ENCODE data around the gene SMPD3.

The SMPD3 gene

GRCh38 chr16:68360956-68361355 lies 87.4 kb downstream of the SMPD3 start:
- DNase-seq (ENCODE audit: low spot score), result no peak
- TF ChIP-seq CTCF (IDR thresholded peaks at IDR 0.05; ENCODE audit: extremely low read depth, missing control alignments), result no peak

DNA sequence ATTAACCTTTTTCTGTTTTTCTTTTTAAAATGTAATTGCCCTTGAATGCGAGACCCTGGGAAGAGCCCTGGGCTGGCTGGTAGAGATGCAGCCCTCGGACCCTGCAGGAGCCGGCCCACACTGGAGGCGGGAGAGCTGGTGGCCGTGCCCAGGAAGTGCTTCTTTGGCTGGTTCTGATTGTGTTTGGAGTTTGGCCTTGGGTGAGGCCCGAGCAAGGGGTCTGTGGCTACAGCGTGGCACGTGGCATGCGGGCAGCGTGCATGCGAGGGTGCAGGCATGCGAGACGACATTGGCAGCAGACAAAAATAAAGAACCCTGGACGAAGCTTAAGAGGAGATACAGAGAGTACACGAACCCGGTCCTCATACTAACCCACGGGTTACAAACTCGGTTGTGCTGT lies 87.8 kb downstream of the SMPD3 start:
- no peak for TF ChIP-seq CTCF (IDR thresholded peaks at IDR 0.05; ENCODE audit: extremely low read depth, missing control alignments)
- DNase-seq (ENCODE audit: low spot score), result no peak

DNA sequence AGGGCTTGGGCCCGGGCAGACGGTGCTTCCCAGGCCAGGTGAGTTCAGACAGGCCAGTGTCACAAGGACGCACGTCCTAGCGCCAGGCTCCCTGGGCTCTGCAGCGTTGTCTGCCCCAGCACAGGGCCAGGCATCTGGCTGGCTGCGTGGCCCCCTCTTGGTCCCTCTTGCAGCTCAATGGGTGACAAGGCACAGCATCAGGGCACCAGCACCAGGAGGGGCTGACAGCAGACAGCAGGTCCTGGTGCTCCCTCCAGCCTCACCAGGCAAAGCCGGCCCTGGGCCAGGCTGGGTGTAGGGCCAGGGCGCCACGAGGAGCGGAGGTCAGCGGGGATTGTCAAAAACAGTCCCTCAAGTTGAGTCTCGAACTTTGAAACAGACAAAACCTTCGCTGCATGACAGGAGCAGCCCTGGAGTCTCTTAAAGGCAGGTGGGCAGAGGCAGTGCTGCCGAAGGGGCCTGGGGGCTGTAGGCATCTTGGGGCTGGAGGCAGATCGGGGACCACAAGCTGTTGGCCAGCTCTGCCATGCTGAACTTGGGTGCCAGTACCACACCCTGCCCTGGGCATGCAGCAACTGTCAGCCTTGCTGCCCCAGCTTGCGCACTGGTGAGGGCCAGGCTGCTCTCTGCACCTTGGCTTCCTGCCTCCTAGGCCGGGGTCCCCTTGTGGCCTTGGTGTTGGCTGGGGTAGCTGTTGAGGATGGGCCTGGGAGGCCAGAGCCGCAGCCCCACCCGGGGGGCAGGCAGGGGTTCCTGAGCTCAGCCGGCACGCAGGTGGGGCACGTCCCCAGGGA lies 88.7 kb downstream of the SMPD3 start:
- no peak for TF ChIP-seq CTCF (IDR thresholded peaks at IDR 0.05; ENCODE audit: extremely low read depth, missing control alignments)

GRCh38 chr16:68358951-68359350 lies 89.4 kb downstream of the SMPD3 start:
- TF ChIP-seq CTCF (IDR thresholded peaks at IDR 0.05; ENCODE audit: extremely low read depth, missing control alignments), result no peak

More for the DNA sequence above, 88.7 kb downstream of the SMPD3 start:
- no peak for DNase-seq (ENCODE audit: low spot score)

GRCh38 chr16:68357923-68358322 lies 90.4 kb downstream of the SMPD3 start:
- no peak for DNase-seq (ENCODE audit: low spot score)

More at GRCh38 chr16:68358951-68359350, 89.4 kb downstream of the SMPD3 start:
- no peak for DNase-seq (ENCODE audit: low spot score)

DNA sequence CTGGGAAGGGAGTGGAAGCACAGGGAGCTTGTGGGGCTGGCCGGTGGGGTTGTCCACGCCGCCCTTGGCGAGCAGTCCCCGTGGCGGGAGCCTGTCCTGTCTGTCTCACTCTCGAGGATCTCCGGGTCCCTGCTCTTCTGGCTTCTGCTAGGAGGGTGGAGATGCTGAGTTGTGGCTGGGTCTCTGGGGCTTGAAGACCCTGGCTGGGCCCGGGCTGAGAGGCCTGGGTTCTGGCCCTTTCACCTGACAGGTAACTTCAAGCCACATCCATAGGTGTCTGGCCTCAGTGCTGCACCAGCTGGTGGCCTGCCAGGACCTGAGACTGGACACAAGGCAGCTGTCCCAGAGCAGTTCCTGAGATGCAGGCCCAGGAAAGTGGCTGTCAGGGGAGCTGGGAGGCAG lies 90.8 kb downstream of the SMPD3 start:
- no peak for DNase-seq (ENCODE audit: low spot score)
- no peak for TF ChIP-seq CTCF (IDR thresholded peaks at IDR 0.05; ENCODE audit: extremely low read depth, missing control alignments)

More at GRCh38 chr16:68357923-68358322, 90.4 kb downstream of the SMPD3 start:
- TF ChIP-seq CTCF (IDR thresholded peaks at IDR 0.05; ENCODE audit: extremely low read depth, missing control alignments), result no peak

DNA sequence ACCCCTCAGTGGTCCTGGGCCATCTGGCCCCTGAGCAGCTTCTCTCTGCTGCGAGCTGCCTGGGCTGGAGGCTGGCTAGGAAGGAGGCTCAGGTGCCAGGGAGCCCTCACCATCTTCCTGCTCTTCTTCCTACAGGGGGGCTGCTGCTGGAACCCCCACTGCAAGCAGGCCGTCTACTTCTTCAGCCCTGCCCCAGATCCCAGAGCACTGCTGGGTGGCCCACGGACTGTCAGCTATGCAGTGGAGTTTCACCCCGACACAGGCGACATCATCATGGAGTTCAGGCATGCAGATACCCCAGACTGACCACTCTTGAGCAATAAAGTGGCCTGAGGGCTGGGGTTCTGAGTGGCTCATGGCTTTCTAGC lies 91.4 kb downstream of the SMPD3 start:
- no peak for TF ChIP-seq CTCF (IDR thresholded peaks at IDR 0.05; ENCODE audit: extremely low read depth, missing control alignments)
- DNase-seq (ENCODE audit: low spot score), result no peak
